ENCODE measurements around the gene TTC19. TPM values are rescaled to one million over a fixed set of nuclear protein-coding genes. Genes with fewer than 3 reads are reported as not detected.

The TTC19 gene
- total RNA-seq, 1 experiment from 2014 or later = 53.5 TPM

GRCh38 chr17:16002708-16003260, 3.2 kb downstream of the TTC19 start:
- H3K27me3 ChIP-seq (ENCODE audit: insufficient read depth, low read depth) = no peaks in the 10 kb centered on the region
- CTCF ChIA-PET = no interaction called here
- POLR2A ChIA-PET (ENCODE audit: unreplicated experiment) = interaction anchor here (0.5 to 0.7 kb wide), 2 partner anchors 25 to 533 kb away, joined by 3 to 15 read pairs; no protein-coding TSS in a partner anchor

GRCh38 chr17:16003841-16004240, 4.2 kb downstream of the TTC19 start:
- no peak for DNase-seq
- Histone ChIP-seq H3F3A (ENCODE audit: insufficient read depth, low read depth) (peaks cover 5% of the 10 kb centered on the region), H3K36me3 (ENCODE audit: low read depth) (peaks cover 57% of the 10 kb centered on the region), H4K20me1 (ENCODE audit: insufficient read depth) (peaks cover 8% of the 10 kb centered on the region; the same call in 1 of the 2 replicates), H3K9me3 (ENCODE audit: insufficient read depth, low read depth) (peaks cover 9% of the 10 kb centered on the region; the same call in 1 of the 2 replicates), H3K4me1 (replicated peaks; ENCODE audit: insufficient read depth) (peaks cover 12% of the 10 kb centered on the region; the same call in 1 of the 2 replicates), H3K4me2 (no peak overlapping the region), H3K27ac (no peak overlapping the region), H2AFZ (no peak overlapping the region), H3K79me2 (ENCODE audit: low read depth) (peaks cover 46% of the 10 kb centered on the region), H3K9me2 (ENCODE audit: insufficient read depth) (no peaks in the 10 kb centered on the region), H3K4me3 (no peak overlapping the region), H3K27me3 (ENCODE audit: insufficient read depth, low read depth) (no peaks in the 10 kb centered on the region)
- CTCF ChIA-PET = no interaction called here
- intact Hi-C loops (cut with micrococcal nuclease; ENCODE audit: unreplicated experiment) = no loop called here
- POLR2A ChIA-PET (ENCODE audit: unreplicated experiment) = no interaction called here
- TF ChIP-seq EZH2 (IDR thresholded peaks at IDR 0.05; ENCODE audit: low read depth) (no peak), CTCF (conservative IDR thresholded peaks at IDR 0.05) (no peak)
- BruUV-seq (replicated peaks) = no TSS peak

More at GRCh38 chr17:16002708-16003260, 3.2 kb downstream of the TTC19 start:
- Histone ChIP-seq H3K36me3 (ENCODE audit: low read depth) (peaks cover 49% of the 10 kb centered on the region), H3K9me2 (ENCODE audit: insufficient read depth) (no peaks in the 10 kb centered on the region), H3K9me3 (ENCODE audit: insufficient read depth, low read depth) (peaks cover 9% of the 10 kb centered on the region; the same call in 1 of the 2 replicates), H4K20me1 (ENCODE audit: insufficient read depth) (peaks cover 8% of the 10 kb centered on the region; the same call in 1 of the 2 replicates), H3K79me2 (ENCODE audit: low read depth) (peaks cover 52% of the 10 kb centered on the region), H3K4me1 (replicated peaks; ENCODE audit: insufficient read depth) (peaks cover 19% of the 10 kb centered on the region), H3K27ac (no peak overlapping the region), H3F3A (ENCODE audit: insufficient read depth, low read depth) (peaks cover 16% of the 10 kb centered on the region), H2AFZ (no peak overlapping the region), H3K4me3 (peak overlapping the region; percentile 11; the same call in 1 of the 2 replicates), H3K4me2 (no peak overlapping the region)
- BruUV-seq (replicated peaks) = no TSS peak
- no peak for DNase-seq
- TF ChIP-seq EZH2 (IDR thresholded peaks at IDR 0.05; ENCODE audit: low read depth) = no peak
- intact Hi-C loops (cut with micrococcal nuclease; ENCODE audit: unreplicated experiment) = no loop called here

- Histone ChIP-seq H3K4me3 (no peak overlapping the region), H4K20me1 (ENCODE audit: insufficient read depth) (peaks cover 7% of the 10 kb centered on the region; the same call in 1 of the 2 replicates), H3F3A (ENCODE audit: insufficient read depth, low read depth) (no peaks in the 10 kb centered on the region; the same call in 1 of the 2 replicates), H3K9me2 (ENCODE audit: insufficient read depth) (no peaks in the 10 kb centered on the region), H3K9me3 (ENCODE audit: insufficient read depth, low read depth) (peaks cover 9% of the 10 kb centered on the region; the same call in 1 of the 2 replicates), H2AFZ (no peak overlapping the region), H3K36me3 (ENCODE audit: low read depth) (peaks cover 60% of the 10 kb centered on the region), H3K27me3 (ENCODE audit: insufficient read depth, low read depth) (no peaks in the 10 kb centered on the region), H3K79me2 (ENCODE audit: low read depth) (peaks cover 40% of the 10 kb centered on the region), H3K4me2 (no peak overlapping the region), H3K4me1 (replicated peaks; ENCODE audit: insufficient read depth) (peaks cover 12% of the 10 kb centered on the region; the same call in 1 of the 2 replicates), H3K27ac (no peak overlapping the region)
- intact Hi-C loops (cut with micrococcal nuclease; ENCODE audit: unreplicated experiment) = no loop called here
- no TSS peak for BruUV-seq (replicated peaks)
- DNase-seq = no peak
- TF ChIP-seq EZH2 (IDR thresholded peaks at IDR 0.05; ENCODE audit: low read depth) (no peak), CTCF (conservative IDR thresholded peaks at IDR 0.05) (no peak)
- ChIA-PET POLR2A (ENCODE audit: unreplicated experiment) (interaction anchor here (0.6 kb wide), 1 partner anchor 57 kb away, joined by 4 read pairs; no protein-coding TSS in a partner anchor), CTCF (no interaction called here)
Measured at GRCh38 chr17:16005636-16006035, 6.0 kb downstream of the TTC19 start.
